ENCODE results near the gene BMP7.

BMP7 gene

GRCh38 chr20:57236813-57237584, 29.4 kb downstream of the BMP7 start:
- no peak overlapping the region for H3K4me3 ChIP-seq (ENCODE audit: low read length)
- no peaks in the 10 kb centered on the region for H3K36me3 ChIP-seq (ENCODE audit: control insufficient read depth, insufficient read depth, low read length, severe bottlenecking)
- peaks cover 3% of the 10 kb centered on the region for H3K4me1 ChIP-seq (ENCODE audit: control insufficient read depth, insufficient read depth, low read length)
- H3K27me3 ChIP-seq (replicated peaks; ENCODE audit: control insufficient read depth, insufficient read depth, low read length), result peaks cover 50% of the 10 kb centered on the region
- no peak for DNase-seq (ENCODE audit: low read depth)
- no peak overlapping the region for H3K9ac ChIP-seq (ENCODE audit: low read length)
- H3K9me3 ChIP-seq (ENCODE audit: control insufficient read depth, low read length), result no peaks in the 10 kb centered on the region

- DNase-seq (ENCODE audit: low read depth), result no peak
- peaks cover 3% of the 10 kb centered on the region for H3K4me1 ChIP-seq (ENCODE audit: control insufficient read depth, insufficient read depth, low read length)
- no peak overlapping the region for H3K9ac ChIP-seq (ENCODE audit: low read length)
- no peak overlapping the region for H3K4me3 ChIP-seq (ENCODE audit: low read length)
- H3K36me3 ChIP-seq (ENCODE audit: control insufficient read depth, insufficient read depth, low read length, severe bottlenecking), result no peaks in the 10 kb centered on the region
- H3K9me3 ChIP-seq (ENCODE audit: control insufficient read depth, low read length), result no peaks in the 10 kb centered on the region
- peaks cover 61% of the 10 kb centered on the region for H3K27me3 ChIP-seq (replicated peaks; ENCODE audit: control insufficient read depth, insufficient read depth, low read length)
These were observed 31.7 kb downstream of the BMP7 start for GRCh38 chr20:57234556-57235251.

GRCh38 chr20:57231951-57232428, 34.5 kb downstream of the BMP7 start:
- Histone ChIP-seq H3K9ac (ENCODE audit: low read length) (no peak overlapping the region), H3K4me1 (ENCODE audit: control insufficient read depth, insufficient read depth, low read length) (no peaks in the 10 kb centered on the region), H3K4me3 (ENCODE audit: low read length) (no peak overlapping the region), H3K9me3 (ENCODE audit: control insufficient read depth, low read length) (no peaks in the 10 kb centered on the region), H3K36me3 (ENCODE audit: control insufficient read depth, insufficient read depth, low read length, severe bottlenecking) (no peaks in the 10 kb centered on the region), H3K27me3 (replicated peaks; ENCODE audit: control insufficient read depth, insufficient read depth, low read length) (peaks cover 75% of the 10 kb centered on the region)
- no peak for DNase-seq (ENCODE audit: low read depth)

DNA sequence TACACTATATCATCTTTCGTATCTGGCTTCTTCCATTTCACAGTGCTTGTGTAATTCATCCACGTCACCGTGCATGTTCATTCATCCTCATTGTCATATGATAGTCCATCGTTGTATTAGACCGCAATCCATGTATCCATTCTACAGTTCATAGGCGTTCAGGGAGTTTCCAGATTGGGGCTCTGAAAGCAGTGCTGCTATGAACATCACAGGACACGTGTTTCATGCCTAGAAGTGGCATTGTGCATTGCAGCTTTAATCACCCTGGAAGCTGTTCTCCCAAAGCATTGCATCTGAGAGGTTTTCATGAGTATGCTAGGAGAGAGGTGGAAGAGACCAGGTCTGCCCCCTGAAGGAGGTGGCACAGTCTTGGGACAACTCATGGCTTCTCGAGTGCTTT, 35.3 kb downstream of the BMP7 start:
- H3K4me3 ChIP-seq (ENCODE audit: low read length), result no peak overlapping the region
- H3K9me3 ChIP-seq (ENCODE audit: control insufficient read depth, low read length), result no peaks in the 10 kb centered on the region
- no peaks in the 10 kb centered on the region for H3K4me1 ChIP-seq (ENCODE audit: control insufficient read depth, insufficient read depth, low read length)
- H3K36me3 ChIP-seq (ENCODE audit: control insufficient read depth, insufficient read depth, low read length, severe bottlenecking), result no peaks in the 10 kb centered on the region
- no peak for DNase-seq (ENCODE audit: low read depth)
- H3K9ac ChIP-seq (ENCODE audit: low read length), result no peak overlapping the region
- peaks cover 79% of the 10 kb centered on the region for H3K27me3 ChIP-seq (replicated peaks; ENCODE audit: control insufficient read depth, insufficient read depth, low read length)

GRCh38 chr20:57230247-57230646, 36.2 kb downstream of the BMP7 start:
- Histone ChIP-seq H3K4me1 (ENCODE audit: control insufficient read depth, insufficient read depth, low read length) (no peaks in the 10 kb centered on the region), H3K9ac (ENCODE audit: low read length) (no peak overlapping the region), H3K9me3 (ENCODE audit: control insufficient read depth, low read length) (no peaks in the 10 kb centered on the region), H3K27me3 (replicated peaks; ENCODE audit: control insufficient read depth, insufficient read depth, low read length) (peaks cover 83% of the 10 kb centered on the region), H3K36me3 (ENCODE audit: control insufficient read depth, insufficient read depth, low read length, severe bottlenecking) (no peaks in the 10 kb centered on the region), H3K4me3 (ENCODE audit: low read length) (no peak overlapping the region)
- no peak for DNase-seq (ENCODE audit: low read depth)

GRCh38 chr20:57229490-57229889, 37.0 kb downstream of the BMP7 start:
- Histone ChIP-seq H3K9me3 (ENCODE audit: control insufficient read depth, low read length) (no peaks in the 10 kb centered on the region), H3K4me1 (ENCODE audit: control insufficient read depth, insufficient read depth, low read length) (peaks cover 3% of the 10 kb centered on the region), H3K27me3 (replicated peaks; ENCODE audit: control insufficient read depth, insufficient read depth, low read length) (peaks cover 81% of the 10 kb centered on the region), H3K9ac (ENCODE audit: low read length) (no peak overlapping the region), H3K36me3 (ENCODE audit: control insufficient read depth, insufficient read depth, low read length, severe bottlenecking) (no peaks in the 10 kb centered on the region), H3K4me3 (ENCODE audit: low read length) (no peak overlapping the region)
- DNase-seq (ENCODE audit: low read depth), result no peak

GRCh38 chr20:57225830-57226229, 40.6 kb downstream of the BMP7 start:
- H3K9me3 ChIP-seq (ENCODE audit: control insufficient read depth, low read length), result no peaks in the 10 kb centered on the region
- no peak overlapping the region for H3K4me3 ChIP-seq (ENCODE audit: low read length)
- H3K27me3 ChIP-seq (replicated peaks; ENCODE audit: control insufficient read depth, insufficient read depth, low read length), result peaks cover 67% of the 10 kb centered on the region
- no peaks in the 10 kb centered on the region for H3K36me3 ChIP-seq (ENCODE audit: control insufficient read depth, insufficient read depth, low read length, severe bottlenecking)
- no peak overlapping the region for H3K9ac ChIP-seq (ENCODE audit: low read length)
- DNase-seq (ENCODE audit: low read depth), result no peak
- H3K4me1 ChIP-seq (ENCODE audit: control insufficient read depth, insufficient read depth, low read length), result peaks cover 16% of the 10 kb centered on the region

GRCh38 chr20:57225197-57225733, 41.2 kb downstream of the BMP7 start:
- Histone ChIP-seq H3K9ac (ENCODE audit: low read length) (no peak overlapping the region), H3K4me1 (ENCODE audit: control insufficient read depth, insufficient read depth, low read length) (peaks cover 16% of the 10 kb centered on the region), H3K4me3 (ENCODE audit: low read length) (no peak overlapping the region), H3K9me3 (ENCODE audit: control insufficient read depth, low read length) (no peaks in the 10 kb centered on the region), H3K27me3 (replicated peaks; ENCODE audit: control insufficient read depth, insufficient read depth, low read length) (peaks cover 71% of the 10 kb centered on the region), H3K36me3 (ENCODE audit: control insufficient read depth, insufficient read depth, low read length, severe bottlenecking) (no peaks in the 10 kb centered on the region)
- DNase-seq (ENCODE audit: low read depth), result no peak

- Histone ChIP-seq H3K9ac (ENCODE audit: low read length) (no peak overlapping the region), H3K9me3 (ENCODE audit: control insufficient read depth, low read length) (no peaks in the 10 kb centered on the region), H3K4me3 (ENCODE audit: low read length) (no peak overlapping the region), H3K4me1 (ENCODE audit: control insufficient read depth, insufficient read depth, low read length) (peaks cover 16% of the 10 kb centered on the region), H3K27me3 (replicated peaks; ENCODE audit: control insufficient read depth, insufficient read depth, low read length) (peaks cover 71% of the 10 kb centered on the region), H3K36me3 (ENCODE audit: control insufficient read depth, insufficient read depth, low read length, severe bottlenecking) (no peaks in the 10 kb centered on the region)
- peak; percentile 58 for DNase-seq (ENCODE audit: low read depth)
These were observed 41.8 kb downstream of the BMP7 start for GRCh38 chr20:57224641-57225138.

DNA sequence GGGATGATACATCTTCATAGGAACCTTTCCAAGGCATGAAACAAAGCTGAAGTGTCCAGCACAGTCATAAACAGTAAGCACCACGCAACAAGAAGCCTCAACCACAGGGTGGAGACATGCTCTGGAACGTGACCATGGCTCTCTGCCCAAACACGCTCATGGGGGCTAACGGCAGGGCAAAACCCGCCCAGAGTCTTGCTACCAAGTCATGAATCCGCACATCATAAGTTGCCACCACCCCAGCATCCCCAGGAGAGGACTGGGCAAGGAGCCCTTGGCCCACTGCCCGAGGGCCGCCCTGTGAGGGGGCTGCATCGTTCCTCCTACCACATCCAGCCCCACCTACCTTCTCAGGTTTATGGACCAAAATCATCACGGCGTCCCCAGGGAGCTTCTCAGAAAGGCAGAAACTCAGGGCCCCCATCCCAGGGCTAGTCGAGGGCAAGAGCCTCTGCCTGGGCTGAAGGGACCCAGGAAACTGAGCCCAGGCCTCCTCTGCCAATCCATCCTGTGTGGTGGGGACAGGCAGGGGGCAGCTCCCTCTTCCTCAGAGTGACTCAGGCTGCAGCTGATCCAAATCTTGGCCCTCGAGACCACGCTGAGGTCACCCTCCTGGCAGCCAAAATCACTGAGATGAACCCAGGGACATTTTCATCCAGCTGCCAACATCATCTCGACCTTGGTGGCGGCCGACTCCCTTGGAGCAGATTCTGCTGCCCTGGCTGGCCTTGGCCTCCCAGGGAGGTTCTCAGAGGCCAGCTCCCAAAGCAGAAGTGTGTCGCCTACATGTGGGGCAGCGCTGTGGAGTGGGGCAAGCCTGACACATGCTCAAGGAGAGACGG, 42.6 kb downstream of the BMP7 start:
- Histone ChIP-seq H3K36me3 (ENCODE audit: control insufficient read depth, insufficient read depth, low read length, severe bottlenecking) (no peaks in the 10 kb centered on the region), H3K4me1 (ENCODE audit: control insufficient read depth, insufficient read depth, low read length) (peaks cover 16% of the 10 kb centered on the region), H3K9me3 (ENCODE audit: control insufficient read depth, low read length) (no peaks in the 10 kb centered on the region), H3K9ac (ENCODE audit: low read length) (no peak overlapping the region), H3K4me3 (ENCODE audit: low read length) (no peak overlapping the region), H3K27me3 (replicated peaks; ENCODE audit: control insufficient read depth, insufficient read depth, low read length) (peaks cover 67% of the 10 kb centered on the region)
- no peak for DNase-seq (ENCODE audit: low read depth)

- no peak for DNase-seq (ENCODE audit: low read depth)
- H3K9me3 ChIP-seq (ENCODE audit: control insufficient read depth, low read length), result no peaks in the 10 kb centered on the region
- peaks cover 64% of the 10 kb centered on the region for H3K27me3 ChIP-seq (replicated peaks; ENCODE audit: control insufficient read depth, insufficient read depth, low read length)
- H3K36me3 ChIP-seq (ENCODE audit: control insufficient read depth, insufficient read depth, low read length, severe bottlenecking), result no peaks in the 10 kb centered on the region
- H3K4me1 ChIP-seq (ENCODE audit: control insufficient read depth, insufficient read depth, low read length), result peaks cover 16% of the 10 kb centered on the region
- H3K9ac ChIP-seq (ENCODE audit: low read length), result no peak overlapping the region
- no peak overlapping the region for H3K4me3 ChIP-seq (ENCODE audit: low read length)
These were observed 43.9 kb downstream of the BMP7 start for GRCh38 chr20:57222631-57222950.

Data from adipocyte (in vitro differentiated cells).